Lower lobe of right lung (tissue), 2 donors: Measurements from ENCODE around the gene RNASE7. TPM values are rescaled to one million over a fixed set of nuclear protein-coding genes. Genes with fewer than 3 reads are reported as not detected.

ENCODE experiments used
- ATAC-seq, 2 donors: fragments of 200-7000 bp; cut with Tn5 transposase; one replicate each; pipeline ENCODE4 v1.9.1; 2020 to 2022; ENCODE audit warnings: mild to moderate bottlenecking in 2 of 2, moderate library complexity in 2 of 2
- DNase-seq: peaks from one replicate; pipeline ENCODE4 v3.0.0-alpha.2; 2020
- H3K27ac ChIP-seq: fragments of 200-600 bp; one replicate; pipeline ENCODE4 v1.8.0; 2022
- H3K27me3 ChIP-seq: fragments of 200-600 bp; one replicate; pipeline ENCODE4 v1.8.0; 2022; ENCODE audit warnings: low read depth
- H3K36me3 ChIP-seq: fragments of 200-600 bp; one replicate; pipeline ENCODE4 v1.8.0; 2022; ENCODE audit warnings: mild to moderate bottlenecking
- H3K4me1 ChIP-seq: fragments of 200-600 bp; one replicate; pipeline ENCODE4 v1.8.0; 2022
- H3K4me3 ChIP-seq: fragments of 200-600 bp; one replicate; pipeline ENCODE4 v1.8.0; 2022; ENCODE audit warnings: mild to moderate bottlenecking
- H3K9me3 ChIP-seq: fragments of 200-600 bp; one replicate; pipeline ENCODE4 v1.8.0; 2022
- intact Hi-C: fragments of 100-400 bp; cut with DNase I; formaldehyde crosslinking; loops from one replicate; pipeline ENCODE4 v1.11.0; 2022
- total RNA-seq: library from RNA; stranded (reverse); fragmentation: NEBNext Ultra II Directional; extraction: Animal tissue kit (Norgen Biotek cat#: 25700); gene quantifications from one replicate; pipeline ENCODE4 v1.2.1, GENCODE V29; 2021
- TF ChIP-seq, protein P1 (sequence below): fragments of 200-600 bp; IDR thresholded peaks from one replicate; pipeline ENCODE4 v1.8.0; 2022; ENCODE audit warnings: antibody characterized with exemption, mild to moderate bottlenecking
- donor health status: DM: no; HTN: yes; CAD: no; lungs with severe emphysema.

The RNASE7 gene
- total RNA-seq, 1 donor from 2014 or later: not detected

DNA sequence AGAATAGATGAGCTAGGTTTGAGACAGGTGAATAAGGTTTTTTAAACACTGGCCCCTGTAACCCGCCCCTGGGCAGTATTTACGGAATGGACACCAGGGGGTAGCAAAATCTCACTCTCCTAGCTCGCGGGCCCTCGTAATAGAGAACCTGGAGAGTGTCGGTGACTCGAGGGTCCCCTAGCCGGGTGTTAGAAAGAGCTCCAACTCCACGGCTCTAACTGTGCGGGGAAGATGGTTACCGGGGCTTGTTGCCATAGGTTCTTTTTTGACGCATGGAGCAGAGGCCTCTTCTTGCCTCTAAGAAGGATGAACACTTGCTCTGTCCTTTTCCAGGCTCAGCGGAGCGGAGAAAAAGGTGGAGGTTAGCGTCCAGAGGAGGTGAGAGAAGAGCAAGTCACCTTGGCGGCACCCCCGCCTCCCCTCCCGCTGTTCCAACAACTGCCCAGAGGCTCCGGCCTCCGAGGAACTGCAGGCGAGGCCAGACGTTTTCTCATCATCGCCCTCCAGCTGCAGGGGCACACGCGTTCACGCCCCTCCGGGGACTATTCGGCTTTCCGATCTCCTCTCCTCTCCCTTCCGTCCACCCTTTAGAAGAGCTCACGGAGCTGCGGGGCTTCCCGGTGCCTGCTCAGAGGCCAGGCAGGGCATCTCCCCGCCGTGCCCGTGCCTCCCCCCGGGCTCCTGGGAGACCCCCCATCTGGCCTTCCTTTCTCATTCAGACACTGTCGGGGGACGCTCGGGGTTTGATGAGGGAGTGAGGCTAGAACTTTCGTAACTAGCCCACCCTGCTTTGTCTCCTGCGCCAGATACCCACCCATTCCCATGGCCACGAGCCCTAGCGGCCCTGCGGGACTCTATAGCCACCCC lies 26.6 kb downstream of the RNASE7 start:
- DNase-seq: peak; percentile 67
- Histone ChIP-seq H3K9me3 (no peaks in the 10 kb centered on the region), H3K27ac (peak overlapping the region; percentile 51), H3K36me3 (peaks cover 7% of the 10 kb centered on the region), H3K4me3 (peak overlapping the region; percentile 75), H3K27me3 (peaks cover 4% of the 10 kb centered on the region), H3K4me1 (peaks cover 38% of the 10 kb centered on the region)
- TF ChIP-seq, protein P1, sequence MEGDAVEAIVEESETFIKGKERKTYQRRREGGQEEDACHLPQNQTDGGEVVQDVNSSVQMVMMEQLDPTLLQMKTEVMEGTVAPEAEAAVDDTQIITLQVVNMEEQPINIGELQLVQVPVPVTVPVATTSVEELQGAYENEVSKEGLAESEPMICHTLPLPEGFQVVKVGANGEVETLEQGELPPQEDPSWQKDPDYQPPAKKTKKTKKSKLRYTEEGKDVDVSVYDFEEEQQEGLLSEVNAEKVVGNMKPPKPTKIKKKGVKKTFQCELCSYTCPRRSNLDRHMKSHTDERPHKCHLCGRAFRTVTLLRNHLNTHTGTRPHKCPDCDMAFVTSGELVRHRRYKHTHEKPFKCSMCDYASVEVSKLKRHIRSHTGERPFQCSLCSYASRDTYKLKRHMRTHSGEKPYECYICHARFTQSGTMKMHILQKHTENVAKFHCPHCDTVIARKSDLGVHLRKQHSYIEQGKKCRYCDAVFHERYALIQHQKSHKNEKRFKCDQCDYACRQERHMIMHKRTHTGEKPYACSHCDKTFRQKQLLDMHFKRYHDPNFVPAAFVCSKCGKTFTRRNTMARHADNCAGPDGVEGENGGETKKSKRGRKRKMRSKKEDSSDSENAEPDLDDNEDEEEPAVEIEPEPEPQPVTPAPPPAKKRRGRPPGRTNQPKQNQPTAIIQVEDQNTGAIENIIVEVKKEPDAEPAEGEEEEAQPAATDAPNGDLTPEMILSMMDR: peak; percentile 64
- intact Hi-C loops: no loop called here
- ATAC-seq: peak; percentile 58 to 67

DNA sequence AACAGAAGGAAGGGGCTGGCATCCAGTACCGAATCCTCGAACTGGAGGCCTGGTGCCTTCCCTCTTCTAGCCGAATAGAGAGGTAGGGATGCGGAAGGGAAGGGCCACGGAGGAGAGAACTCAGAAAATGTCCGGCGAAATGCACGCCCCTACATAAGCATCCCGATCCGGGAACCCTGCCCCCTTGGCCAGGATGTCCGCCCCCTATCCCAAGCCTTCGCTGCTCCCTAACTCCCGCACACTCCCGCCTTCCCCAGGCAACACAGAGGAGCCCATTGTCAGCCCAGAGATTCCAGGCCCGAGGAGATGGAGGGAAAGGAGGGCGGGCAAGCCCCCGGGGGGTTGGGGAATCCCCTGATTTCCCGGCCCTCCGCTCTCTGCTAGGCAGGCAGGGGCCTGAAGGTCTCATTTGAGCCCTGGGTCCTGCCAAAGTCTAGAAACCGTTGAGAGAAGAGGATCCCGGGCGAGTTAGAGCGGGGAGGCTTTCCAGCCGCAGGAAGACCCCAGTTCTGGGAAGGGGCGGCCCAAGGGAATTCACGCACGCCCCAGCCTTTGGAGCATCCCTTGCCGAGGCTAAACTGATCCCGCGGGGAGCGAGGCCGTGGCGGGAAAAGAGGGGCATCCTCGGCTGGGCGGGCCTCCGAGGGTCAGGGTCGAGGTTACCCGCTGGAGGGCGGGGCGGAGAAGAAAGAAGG lies 27.4 kb downstream of the RNASE7 start:
- Histone ChIP-seq H3K27ac (peak overlapping the region; percentile 81), H3K36me3 (peaks cover 14% of the 10 kb centered on the region), H3K4me1 (peaks cover 38% of the 10 kb centered on the region), H3K9me3 (no peaks in the 10 kb centered on the region), H3K4me3 (peak overlapping the region; percentile 75), H3K27me3 (peaks cover 4% of the 10 kb centered on the region)
- peak in 1 of 2 donors; percentile 7 for ATAC-seq
- TF ChIP-seq, protein P1: no peak
- intact Hi-C loops: no loop called here
- no peak for DNase-seq

DNA sequence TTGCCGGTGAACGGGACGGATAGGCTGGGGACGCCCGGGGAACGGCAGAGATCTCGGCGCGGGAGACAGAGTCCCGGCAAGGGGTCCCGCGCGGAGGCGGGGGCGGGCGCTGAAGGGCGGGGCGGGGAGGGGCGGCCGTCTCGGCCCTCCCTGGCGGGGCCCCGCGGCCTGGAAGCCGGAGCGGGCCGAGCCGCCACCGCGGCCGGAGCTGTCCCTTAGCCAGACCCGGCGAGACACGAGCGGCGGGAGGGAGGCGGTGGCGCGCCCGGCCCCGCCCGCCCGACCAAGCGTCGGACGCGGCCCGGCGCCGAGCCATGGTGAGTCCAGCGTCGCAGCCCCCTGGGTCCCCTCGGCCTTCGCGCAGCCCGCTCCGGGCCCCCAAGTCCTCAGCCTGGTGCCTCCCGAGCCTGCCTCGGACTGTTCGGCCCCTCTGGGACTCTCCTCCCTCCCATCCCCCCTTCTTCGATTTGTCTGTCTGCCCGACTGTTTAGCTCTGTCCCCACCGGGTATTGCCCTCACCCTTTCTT lies 28.0 kb downstream of the RNASE7 start, which contains the start of gene ARHGEF40:
ARHGEF40 (plus strand) TSS at position 222 of the 527 bp plus-strand sequence; CDS start at position 315, 93 bp downstream.
- H3K4me1 ChIP-seq: peaks cover 38% of the 10 kb centered on the region
- ATAC-seq (peak; percentile 80 to 82), DNase-seq (peak; percentile 75)
- no peaks in the 10 kb centered on the region for H3K9me3 ChIP-seq
- intact Hi-C loops: no loop called here
- H3K4me3 ChIP-seq: peak within 1 kb of the TSS; percentile 75
- H3K36me3 ChIP-seq: peaks cover 21% of the 10 kb centered on the region
- peak within 1 kb of the TSS; percentile 81 for H3K27ac ChIP-seq
- H3K27me3 ChIP-seq: peaks cover 4% of the 10 kb centered on the region
- TF ChIP-seq, protein P1: no peak

DNA sequence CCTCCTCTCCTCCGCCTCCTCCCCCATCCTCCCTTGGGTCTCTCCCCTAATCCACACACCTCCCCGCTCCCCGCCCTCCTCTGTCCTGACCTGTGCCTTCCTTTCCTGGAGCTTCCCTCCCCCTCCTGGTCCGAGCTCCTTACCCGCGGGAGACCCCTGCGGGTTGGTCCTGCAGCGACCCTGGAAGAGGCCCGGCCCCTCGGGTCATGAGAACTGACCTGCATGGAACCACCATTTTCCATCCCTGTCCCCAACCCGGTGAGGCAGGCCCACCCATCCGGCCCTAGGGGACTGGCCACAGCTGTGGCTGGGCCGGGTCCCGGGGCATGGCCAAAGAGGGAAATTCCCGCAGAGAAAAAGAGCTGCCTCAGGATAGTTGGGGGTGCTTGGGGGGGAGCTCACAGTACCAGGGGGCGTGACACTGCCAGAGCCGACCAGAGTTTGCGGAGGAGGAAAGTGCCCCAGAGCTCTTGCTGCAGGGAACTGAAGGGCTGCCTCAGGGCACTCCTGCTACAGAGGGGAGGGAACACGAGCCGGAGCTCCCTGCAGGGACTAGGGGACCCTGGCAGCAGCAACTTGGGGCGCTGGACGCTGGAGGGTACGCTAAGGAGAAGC lies 28.6 kb downstream of the RNASE7 start:
- intact Hi-C loops: no loop called here
- peaks cover 4% of the 10 kb centered on the region for H3K27me3 ChIP-seq
- ATAC-seq (peak; percentile 49), DNase-seq (no peak)
- H3K27ac ChIP-seq: peak overlapping the region; percentile 81
- TF ChIP-seq, protein P1: no peak
- H3K36me3 ChIP-seq: peaks cover 26% of the 10 kb centered on the region
- peak overlapping the region; percentile 75 for H3K4me3 ChIP-seq
- peaks cover 38% of the 10 kb centered on the region for H3K4me1 ChIP-seq
- no peaks in the 10 kb centered on the region for H3K9me3 ChIP-seq
